Measurements from ENCODE around the gene PRSS27.
A peak's percentile ranks its signal among the peaks of the same experiment; 100 is the strongest.
"Not testable (repeated sequence)": the region's sequence is repeated elsewhere in the genome, so short reads cannot be mapped to it uniquely, and the experiment has no call there.

Gene PRSS27

DNA sequence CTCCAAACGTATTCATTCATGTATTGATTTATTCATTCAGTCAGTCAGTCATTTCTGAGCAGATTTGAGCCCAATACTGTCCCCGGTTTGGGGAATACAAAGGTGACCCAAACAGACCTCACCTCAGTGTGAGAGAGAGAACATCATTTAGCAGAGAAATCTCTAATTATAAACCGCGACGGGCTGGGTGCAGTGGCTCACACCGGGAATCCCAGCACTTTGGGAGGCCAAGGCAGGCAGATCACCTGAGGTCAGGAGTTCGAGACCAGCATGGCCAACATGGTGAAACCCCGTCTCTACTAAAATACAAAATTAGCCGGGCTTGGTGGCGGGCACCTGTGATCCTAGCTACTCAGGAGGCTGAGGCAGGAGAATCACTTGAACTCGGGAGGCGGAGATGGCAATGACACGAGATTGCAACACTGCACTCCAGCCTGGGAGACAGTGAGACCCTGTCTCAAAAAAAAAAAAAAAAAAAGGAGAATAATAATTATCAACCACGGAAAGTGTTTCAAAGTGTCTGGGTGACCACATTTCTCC, 1.7 kb upstream of the PRSS27 start:
- not testable (repeated sequence) for DNase-seq

DNA sequence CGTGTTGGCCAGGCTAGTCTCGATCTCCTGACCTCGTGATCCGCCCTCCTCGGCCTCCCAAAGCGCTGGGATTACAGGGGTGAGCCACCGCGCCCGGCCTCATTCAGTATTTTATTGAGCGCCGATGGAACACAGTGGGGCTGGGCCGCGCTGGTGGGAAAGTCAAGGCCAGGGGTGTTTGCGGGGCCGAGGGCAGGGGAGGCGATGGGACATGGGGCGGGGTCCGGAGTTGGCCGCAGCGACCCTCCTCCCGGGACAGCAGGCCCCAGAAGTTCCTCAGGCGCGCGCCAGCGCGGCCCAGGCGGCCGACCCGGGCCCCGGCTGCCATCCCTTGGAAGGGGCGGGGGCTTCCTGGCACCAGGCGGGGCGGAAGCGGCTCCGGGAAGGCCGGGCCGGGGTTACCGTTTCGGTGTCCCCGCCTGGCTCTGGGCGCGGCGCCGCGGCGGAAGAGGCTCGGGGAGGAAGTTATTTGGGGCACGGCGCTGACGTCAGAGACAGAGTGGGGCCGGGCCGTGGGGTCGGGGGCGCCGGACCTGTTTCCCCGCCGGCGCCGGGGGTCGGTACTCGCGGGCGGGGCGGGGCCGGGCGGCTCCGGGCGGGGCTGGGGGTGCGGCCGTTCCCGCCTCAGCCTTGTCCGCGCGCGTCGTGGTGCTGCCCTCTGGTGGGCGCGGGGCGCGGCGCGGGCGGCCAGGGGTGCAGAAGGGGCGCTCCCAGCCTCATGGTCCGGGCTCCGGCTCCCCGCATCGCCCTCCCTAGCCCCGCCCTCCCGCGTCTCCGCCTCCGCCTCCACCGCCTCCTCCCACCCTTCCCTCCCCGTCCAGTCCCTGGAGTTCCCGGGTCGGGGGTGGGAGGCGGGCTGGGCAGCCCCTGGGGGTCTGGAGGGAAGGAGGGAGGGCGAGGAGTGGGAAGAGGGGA, 952 bp upstream of the PRSS27 start:
- DNase-seq: peak; percentile 89 to 92

DNA sequence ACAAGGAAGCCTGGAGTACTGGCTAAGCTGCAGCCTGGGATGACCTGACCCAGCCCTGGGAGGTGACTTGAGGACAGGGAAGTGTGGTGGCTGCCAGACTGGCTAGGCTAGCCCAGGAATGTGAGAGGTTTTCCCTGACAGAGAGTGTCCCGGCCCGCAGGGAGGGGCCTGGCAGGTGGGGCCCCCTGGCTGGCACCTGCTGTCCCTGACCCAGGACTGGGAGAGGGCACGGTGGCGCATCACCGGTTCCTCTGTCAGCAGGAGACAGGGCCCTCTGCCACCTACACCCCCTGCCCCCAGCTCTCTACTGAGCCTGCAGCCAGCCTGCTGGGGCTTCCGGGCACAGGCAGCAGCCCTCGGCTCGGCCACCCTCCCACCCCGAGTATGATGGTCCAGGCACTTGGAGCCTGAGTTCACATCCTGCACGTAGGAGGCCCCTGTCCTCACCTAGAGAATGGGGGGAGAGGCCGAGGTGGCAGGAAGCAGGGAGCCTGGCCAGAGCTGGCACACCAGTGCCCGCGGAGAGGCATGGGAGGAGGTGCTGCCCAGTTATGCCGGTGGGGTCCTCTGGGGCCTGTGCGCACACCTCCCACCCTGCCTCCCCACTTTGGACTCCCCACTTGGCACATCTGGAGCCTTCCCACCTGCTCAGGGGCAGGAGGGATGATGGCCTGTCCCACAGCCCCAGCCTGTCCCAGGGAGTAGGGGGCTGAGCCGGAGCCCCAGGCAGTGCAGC, 528 bp downstream of the PRSS27 start:
- no peak for DNase-seq

DNA sequence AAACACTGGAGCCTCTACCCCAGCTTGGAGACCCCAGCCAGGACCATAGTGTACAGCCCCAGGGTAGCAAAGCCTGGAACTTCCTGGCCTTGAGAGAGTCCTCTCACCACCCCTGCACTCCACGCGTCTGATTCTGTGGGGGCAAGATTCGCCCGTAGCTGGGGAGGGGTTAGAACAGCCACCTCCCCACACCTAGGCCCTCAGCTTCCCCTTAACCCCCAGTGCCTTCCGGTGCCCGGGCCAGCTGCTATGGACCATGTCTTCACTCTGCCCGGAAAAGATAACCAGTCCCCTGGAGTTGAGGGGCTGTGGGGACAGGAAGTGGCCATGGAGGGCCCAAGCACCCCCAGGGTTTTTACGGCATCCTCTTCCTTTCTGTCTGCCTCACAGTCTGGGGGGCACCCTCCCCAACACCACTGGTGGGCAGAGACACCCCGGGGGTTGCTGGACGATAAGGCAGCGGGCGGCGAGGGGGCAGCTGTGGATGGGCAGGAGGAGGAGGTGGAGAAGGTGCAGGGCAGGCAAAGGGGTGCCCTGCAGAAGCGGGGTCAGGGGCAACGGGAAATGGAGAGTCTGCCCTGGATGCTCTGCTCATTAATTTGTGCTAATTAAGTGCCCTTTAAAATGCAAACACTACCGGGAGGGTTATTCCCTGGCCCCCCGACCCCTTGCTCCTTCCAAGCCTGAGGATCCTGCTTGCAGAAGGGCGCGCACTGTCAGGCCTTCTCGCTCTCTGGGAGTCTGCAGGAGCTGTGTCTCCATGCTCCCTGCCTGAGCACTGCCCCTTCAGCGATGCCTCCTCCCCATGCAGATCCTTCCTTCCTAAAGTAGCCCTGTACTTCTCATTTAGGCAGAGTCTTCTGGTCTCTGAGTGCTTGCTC, 2.4 kb downstream of the PRSS27 start:
- no peak for DNase-seq

DNA sequence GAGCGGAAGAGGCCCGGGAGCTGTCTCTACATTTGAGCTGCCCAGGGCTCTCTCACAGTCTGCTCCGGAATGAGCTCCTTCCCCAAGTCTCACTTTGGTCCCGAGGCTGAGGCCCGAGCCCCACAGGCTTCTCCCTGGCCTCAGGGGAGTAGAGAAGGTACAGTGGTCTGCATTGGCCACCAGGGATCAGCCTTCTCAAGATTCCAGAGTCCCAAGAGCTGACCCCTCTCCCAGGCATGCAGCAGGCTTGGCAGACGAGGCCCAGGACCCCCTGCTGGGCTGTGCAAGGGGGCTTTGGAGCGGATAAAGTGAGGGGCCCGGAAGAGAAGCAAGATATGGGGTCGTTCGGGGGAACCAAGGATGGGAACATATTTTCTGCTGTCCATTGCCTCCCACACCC, 3.1 kb downstream of the PRSS27 start:
- no peak for DNase-seq

DNA sequence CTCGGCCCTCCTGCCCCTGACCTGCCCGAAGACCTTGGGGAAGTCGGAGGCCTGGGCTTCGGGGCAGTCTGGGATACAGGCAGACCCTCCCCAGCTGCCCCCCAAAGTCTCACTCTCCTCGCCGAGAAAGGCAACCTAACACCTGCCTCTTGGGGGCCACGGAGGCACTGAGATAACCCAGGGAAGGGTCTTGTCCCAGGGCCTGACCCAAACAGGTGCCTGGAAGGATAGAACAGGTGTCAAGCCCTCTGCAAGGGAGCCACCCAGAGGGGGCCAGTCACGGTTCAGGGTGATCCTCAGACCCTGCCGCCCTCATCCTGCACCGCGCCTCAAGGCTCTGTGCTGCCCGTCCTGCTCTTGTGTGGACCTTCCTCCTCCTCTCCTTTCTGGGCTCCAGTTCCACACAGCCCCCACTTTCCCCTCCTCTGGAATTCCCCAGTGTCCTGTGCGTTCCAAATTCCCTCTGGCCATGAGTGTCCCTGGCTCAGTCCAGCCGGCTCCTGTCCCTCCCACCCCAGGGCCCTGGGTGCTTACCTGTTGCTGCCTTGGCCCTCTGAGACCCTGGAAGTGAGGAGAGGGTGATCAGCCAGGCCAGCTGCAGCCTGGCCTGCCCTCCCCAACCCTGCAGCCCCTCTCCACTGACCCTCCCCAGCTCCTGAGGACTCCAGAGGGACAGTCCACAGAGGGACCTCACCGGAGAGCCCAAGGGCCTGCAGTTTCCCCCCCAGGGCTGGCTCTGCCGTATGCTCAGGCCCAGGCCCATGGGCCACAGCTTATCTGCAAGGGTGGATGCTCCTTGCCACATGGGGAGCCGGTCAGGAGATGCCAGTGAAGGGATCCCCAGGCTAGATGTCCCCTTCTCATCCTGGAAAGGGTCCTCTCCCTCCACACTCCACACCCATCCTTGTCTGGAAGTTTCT, 3.8 kb downstream of the PRSS27 start:
- DNase-seq: no peak

DNA sequence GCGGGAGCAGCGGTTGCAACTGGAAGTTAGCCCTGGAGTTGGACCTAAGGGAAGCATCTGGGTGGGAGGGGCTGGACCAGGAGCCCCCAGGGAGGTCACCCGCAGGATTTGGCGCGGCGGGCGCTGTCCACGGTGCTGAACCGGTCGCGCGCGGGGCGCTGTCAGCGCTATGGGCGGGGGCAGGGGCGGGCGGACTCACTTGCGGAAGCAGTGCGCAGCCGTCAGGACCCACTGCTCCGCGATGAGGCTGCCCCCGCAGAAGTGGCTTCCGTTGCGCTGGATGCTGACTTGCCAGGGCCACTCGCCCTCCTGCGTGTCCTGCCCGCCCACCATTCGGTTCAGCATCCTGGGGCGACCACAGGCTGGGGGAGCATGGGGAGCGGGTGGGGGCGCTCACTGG, 4.5 kb downstream of the PRSS27 start:
- peak; percentile 77 to 86 for DNase-seq

DNA sequence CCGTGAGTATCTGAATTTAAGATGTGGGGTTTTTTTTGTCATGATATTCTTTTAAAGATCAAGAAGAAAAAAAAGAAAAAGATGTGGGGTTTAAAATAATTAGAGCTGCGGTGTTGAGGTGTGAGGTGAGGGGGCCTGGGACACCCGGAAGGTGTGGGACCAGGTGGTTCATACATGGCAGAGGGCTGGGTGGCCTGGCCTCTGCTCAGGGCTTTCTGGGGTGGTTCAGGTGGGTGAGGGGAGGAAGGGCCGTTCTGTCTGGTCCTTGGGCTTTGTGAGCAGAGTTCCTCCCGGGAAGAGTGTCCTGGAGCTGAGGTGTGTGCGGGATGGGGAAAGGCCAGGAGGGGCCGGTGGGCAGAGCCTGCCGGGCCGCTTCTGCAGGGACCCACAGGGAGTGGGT, 5.0 kb downstream of the PRSS27 start:
- no peak for DNase-seq

DNA sequence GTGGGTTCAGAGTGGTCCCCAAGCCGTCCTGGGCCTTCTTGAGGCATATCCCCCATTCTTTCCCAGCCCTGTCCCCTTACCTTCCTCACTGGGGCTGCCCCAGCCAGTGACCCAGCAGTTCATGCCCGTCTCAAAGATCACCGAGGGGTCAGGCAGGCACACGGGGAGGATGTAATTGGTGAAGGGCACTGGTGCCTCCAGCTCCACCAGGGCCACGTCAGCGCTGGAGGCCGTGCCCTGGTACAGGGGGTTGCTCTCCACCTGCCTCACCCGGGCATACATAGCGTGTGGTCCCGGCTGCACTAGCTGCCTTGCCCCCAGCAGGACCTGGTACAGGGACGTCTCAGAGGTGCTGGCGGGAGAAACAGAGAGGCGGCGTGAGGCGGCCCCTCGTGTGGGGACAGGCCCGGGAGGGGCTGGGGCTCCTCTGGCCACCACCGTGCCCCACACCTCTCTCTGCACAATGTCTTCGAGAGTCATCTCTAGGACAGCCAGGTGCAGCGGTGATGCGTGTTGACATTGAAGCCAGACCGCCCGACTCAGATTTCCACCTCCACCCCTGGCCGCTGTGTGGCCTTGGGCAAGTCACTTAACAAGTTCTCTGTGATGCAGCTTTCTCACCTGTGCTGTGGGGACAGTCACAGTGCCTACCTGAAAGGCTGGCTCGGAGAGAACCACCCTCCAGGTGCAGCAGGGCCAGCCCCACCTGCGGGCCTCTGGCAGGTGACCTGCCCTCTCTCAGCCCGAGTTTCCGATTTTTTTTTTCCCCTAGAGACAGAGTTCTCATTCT, 5.8 kb downstream of the PRSS27 start:
- DNase-seq: no peak

DNA sequence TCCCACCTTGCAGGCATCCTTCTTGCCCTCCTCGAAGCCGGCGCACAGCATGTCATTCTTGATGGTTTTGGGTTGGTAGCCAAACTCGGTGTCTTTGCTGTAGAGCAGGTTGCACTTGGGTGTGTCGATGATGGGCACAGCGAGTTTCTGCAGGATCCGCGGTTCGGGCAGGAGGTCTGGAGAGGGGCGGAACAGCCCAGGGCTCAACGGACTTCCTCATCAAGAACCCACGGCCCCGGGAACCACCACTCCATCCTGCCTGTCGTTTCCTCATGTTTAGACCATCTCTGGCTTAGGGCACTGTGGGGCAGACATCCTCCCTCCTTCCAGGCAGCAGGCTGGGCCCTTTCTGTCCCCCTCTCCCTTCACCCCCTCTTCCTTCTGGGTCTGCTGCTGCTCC, 6.5 kb downstream of the PRSS27 start:
- DNase-seq: no peak

DNA sequence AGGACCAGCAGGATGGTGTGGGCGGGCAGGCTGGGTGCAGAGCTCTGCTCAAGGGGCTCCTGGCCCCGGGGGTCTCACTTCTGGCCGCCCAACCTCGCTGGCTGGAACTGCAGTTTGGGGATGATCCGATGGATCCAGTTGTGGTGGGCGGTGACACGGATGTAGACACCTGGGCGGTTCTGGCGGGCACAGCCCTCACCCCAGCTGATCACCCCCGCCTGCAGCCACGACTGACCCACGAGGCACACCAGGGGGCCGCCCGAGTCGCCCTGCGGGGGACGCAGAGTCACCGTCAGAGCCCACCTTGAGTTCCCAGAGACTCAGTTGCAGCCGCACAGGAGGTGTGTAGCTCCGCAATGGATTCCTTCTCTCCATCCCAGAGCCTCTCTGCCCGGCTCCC, 7.5 kb downstream of the PRSS27 start:
- DNase-seq: no peak

DNA sequence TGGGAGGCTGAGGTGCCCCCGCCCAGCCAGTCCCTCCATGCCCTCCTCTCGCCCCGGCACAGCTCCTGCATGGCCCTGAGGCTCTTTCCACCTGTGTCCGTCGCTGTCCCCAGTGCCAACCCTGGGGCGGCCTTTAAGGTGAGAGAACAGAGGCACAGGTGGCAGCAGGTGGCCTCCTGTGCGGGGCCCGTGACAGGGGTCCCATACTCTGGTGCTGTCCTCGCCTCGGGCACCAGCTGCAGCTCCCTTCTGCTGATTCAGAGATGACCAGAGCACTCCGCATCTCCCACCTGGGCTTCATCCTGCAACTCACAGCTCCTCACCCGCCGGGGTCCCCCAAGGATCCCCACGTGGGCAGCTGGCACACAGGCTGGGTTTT, 8.0 kb downstream of the PRSS27 start:
- no peak for DNase-seq

DNA sequence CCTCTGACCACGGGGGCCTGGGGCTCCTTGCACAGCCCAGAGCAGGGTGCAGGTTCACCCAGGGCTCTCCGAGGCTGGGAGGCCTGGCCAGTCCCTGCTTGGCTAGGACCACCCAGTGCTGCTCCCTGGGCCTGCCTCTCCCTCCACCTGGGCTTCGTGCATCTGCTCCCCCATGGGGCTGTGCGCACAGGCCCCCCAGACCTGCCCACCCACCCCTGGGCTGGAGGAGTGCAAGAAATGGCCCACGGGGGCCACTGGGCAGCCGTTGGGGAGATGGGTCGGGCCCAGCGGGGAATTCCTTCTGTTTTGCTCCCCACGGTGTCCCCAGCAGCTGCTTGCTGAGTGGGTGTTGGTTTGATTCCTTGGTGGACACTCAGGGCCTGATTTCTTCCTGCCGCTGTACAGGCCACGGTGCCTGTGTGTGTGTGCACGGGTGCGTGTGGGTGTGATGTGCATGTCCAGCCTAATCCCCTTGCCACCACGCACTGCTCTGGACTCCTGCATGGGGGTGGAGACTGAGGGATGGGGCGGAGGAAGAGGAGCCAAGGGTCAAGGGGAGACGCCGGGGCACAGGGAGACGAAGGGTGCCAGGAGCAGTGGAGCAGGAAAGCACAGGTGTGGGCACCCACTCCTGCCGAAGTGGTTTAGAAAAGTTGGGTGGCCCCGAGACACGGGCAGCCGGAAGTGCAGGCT, 8.5 kb downstream of the PRSS27 start:
- no peak for DNase-seq

DNA sequence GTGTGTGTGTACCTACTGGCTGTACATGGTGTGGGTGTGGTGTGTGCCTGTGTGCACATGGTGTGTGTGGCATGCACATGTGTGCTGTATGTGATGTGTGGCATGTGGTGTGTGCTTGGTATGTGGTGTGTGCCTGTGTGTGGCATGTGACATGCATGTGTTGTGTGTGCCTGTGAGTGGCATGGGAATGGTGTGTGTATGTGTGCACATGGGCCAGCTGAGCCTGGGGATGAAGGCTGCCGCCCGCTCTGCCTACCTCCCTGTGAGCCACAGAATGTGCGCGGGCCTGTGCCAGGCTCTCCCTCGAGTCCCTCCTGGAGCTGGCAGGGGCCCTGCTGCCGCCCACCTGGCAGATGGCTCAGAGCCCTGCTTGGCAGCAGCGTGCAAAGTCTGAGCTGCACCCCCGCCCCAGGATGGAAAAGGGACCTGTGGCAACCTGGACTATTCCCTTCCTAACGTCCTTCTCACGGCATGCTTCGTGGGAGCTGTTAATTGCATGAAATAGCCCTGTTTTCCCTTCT, 9.3 kb downstream of the PRSS27 start:
- DNase-seq: no peak

DNA sequence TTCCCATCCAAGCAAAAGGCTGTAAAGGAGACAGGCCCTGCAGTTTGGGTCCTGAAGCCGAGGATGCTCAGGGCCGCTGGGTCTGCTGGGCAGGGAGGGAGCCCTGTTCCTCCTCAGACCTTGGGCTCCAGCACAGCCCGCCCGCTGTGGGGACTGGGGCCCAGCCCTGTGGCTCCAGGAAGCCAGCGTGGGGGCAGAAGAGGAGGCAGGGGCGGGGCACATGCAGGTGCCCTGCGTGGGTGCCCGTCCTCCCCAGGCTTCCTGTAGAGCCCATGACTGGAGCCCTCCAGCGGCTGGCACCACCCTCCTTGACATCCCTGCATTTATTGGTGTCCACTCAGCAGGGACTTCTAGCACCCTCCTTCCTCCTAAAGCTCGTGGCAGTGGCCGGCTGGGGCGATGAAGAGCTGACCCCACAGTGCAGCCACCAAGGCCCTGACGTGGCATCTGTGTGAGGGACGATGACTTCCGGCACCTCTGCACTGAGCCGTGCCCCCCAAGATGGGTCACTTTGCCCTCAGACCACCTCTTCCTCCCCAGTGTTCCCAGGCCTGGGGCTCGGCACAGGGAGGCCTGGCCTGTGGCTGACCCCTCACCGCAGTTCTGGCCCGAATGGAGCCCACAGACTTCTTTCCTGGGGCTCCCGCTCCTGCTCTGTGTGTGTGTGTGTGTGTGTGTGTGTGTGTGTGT, 9.9 kb downstream of the PRSS27 start:
- DNase-seq: no peak

DNA sequence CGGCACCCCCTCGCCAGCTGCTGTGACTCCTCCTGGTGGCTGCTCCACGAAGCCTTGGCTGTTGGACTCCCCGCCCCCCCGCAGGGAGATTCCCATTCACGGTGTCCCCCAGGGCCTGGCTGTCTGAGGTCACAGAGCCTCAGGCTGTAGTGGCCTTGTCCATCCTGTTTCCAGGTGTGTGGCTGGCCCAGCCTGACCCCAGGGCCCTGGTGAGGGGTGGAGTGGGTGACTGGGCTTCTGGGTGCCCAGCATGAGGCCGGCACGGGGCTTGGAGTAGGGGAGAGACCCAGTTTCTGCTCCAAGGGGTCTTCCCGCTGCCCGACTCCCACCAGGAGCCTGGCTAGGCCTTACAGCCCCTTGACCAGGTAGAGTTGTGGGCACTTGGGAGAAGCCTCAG, 10.4 kb downstream of the PRSS27 start:
- DNase-seq: no peak

DNA sequence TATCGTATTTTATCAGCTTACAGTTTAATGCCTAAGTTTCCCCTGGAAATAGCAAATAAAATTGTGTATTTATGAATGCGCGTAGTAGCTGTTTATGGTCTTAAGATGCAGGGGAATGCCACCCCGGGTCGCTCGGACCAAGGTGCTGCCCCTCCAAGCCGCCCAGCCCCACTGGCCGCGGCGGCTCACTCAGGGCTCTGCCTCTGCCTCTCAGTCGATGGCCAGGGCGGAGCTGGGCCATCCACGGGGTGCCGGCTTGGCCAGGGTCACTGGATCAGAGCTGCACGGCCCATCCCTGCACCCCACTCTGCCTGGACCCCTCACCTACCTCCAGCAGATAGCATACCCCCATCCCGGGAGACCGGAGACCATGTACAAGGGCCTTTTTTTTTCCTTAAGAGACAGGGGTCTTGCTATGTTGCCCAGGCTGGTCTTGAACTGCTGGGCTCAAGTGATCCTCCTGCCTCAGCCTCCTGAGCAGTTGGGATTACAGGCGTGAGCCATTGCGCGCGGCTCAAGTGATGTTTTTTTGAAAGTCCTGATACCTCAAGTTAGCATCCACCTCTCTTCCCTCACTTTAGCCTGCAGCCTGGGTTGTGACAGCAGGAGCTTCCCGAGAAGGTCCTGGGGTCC, 11.0 kb downstream of the PRSS27 start:
- DNase-seq: no peak

DNA sequence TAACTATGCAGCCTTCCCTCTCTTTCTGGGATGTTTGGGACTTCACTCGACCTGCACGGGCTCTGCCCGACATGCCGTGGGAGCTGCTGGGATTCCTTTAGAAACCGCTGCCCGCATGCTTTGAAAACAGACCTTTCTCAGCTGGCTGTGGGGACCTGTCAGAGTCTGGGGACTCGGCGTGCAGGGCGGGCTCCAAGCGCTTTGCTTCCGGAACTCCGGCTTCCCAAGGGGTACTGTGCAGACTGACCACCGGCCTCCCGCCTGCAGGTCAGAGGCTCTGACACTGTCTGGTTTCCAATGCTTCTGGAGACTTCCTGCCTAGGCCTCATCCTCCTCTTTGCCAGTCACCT, 11.8 kb downstream of the PRSS27 start:
- no peak for DNase-seq
